ENCODE measurements around the gene CCNY. TPM values are rescaled to one million over a fixed set of nuclear protein-coding genes. Genes with fewer than 3 reads are reported as not detected.
A peak's percentile ranks its signal among the peaks of the same experiment; 100 is the strongest.

The CCNY gene
- total and polyA plus RNA-seq, 2 of the 13 experiments (the other 11 are each of a cell fraction or from before 2014, with no cell fraction given) = 48.2 to 54.7 TPM

GRCh38 chr10:35412003-35412723, 75.9 kb downstream of the CCNY start:
- POLR2A ChIA-PET = interaction anchor here (0.7 kb wide), 1 partner anchor 18 kb away, joined by 3 read pairs; no protein-coding TSS in a partner anchor
- no peaks in the 10 kb centered on the region for H3K9me3 ChIP-seq (ENCODE audit: low read length)
- 0 out of 5 replicates have a peak, but pooled peaks cover 0 to 3% of the 10 kb centered on the region in 2 experiments for H3K36me3 ChIP-seq (replicated peaks in 1 of 2; ENCODE audit: control insufficient read depth in 1 of 2, insufficient read depth in 2 of 2, low read length in 2 of 2)
- BruUV-seq (replicated peaks) = no TSS peak
- intact Hi-C loops (cut with micrococcal nuclease; ENCODE audit: unreplicated experiment) (loop anchor here (5.0 kb wide), 1 partner anchor 75 kb away; the partner anchor contains the start of gene CCNY), in situ Hi-C loops (cut with HindIII; ENCODE audit: extremely low pct_ligation_motif_present, low pct_unique_long_range_greater_than_20kb) (no loop called here)
- H4K20me1 ChIP-seq (ENCODE audit: insufficient read depth, low read length) = peaks cover 17% of the 10 kb centered on the region
- 88% methylated on average over 4 of the region's 4 CpGs for WGBS (ENCODE audit: low lambda C conversion rate)
- H3K4me1 ChIP-seq (ENCODE audit: insufficient read depth, low read length) = peaks cover 68% of the 10 kb centered on the region
- no peak overlapping the region for H3K4me2 ChIP-seq (ENCODE audit: low read depth, low read length)
- CTCF ChIA-PET (ENCODE audit: low intra/inter-chr PET ratio, low total read pairs) = no interaction called here
- H3K79me2 ChIP-seq (ENCODE audit: insufficient read depth, low read length) = peaks cover 81% of the 10 kb centered on the region
- no peak overlapping the region for H3K27ac ChIP-seq (ENCODE audit: extremely low read length, insufficient read depth, low read length)
- ATAC-seq = no peak
- no peak overlapping the region for H3K4me3 ChIP-seq (replicated peaks in 1 of 3; ENCODE audit: insufficient read depth in 1 of 3, low read depth in 2 of 3, low read length in 3 of 3)
- no peak overlapping the region for H3K9ac ChIP-seq (ENCODE audit: insufficient read depth, low read depth, low read length)
- H3K27me3 ChIP-seq (ENCODE audit: control insufficient read depth in 1 of 2, insufficient read depth in 2 of 2, low read length in 2 of 2) = no peaks in the 10 kb centered on the region
- TF ChIP-seq ZNF772 (CRISPR knock-in tag; IDR thresholded peaks at IDR 0.05) = 0 out of 2 replicates have a peak, but pooled peaks have one; percentile 21
- no peak for TF ChIP-seq ZBTB10 (CRISPR knock-in tag; IDR thresholded peaks at IDR 0.05; ENCODE audit: borderline replicate concordance)
- TF ChIP-seq RBM22 (optimal IDR thresholded peaks at IDR 0.05; ENCODE audit: low read length) = peak; percentile 69
- no peak for DNase-seq (ENCODE audit: low spot score)
- H2AFZ ChIP-seq (ENCODE audit: low read length) = no peak overlapping the region
- no peak for FAIRE-seq

Measured in HepG2 (cell line).